ENCODE results near the gene MAP3K10.
"Not testable (repeated sequence)": the region's sequence is repeated elsewhere in the genome, so short reads cannot be mapped to it uniquely, and the experiment has no call there.

MAP3K10 gene

GRCh38 chr19:40217027-40217810 is 26.0 kb downstream of the MAP3K10 start:
- no peak for DNase-seq (ENCODE audit: low read depth)

- peak; percentile 13 for DNase-seq (ENCODE audit: low read depth)
Measured at GRCh38 chr19:40217934-40218890, 27.0 kb downstream of the MAP3K10 start, which contains the start of gene TTC9B. TSS of gene TTC9B (minus strand) at chr19:40218384. CDS start at chr19:40218381, 3 bp downstream.

DNA sequence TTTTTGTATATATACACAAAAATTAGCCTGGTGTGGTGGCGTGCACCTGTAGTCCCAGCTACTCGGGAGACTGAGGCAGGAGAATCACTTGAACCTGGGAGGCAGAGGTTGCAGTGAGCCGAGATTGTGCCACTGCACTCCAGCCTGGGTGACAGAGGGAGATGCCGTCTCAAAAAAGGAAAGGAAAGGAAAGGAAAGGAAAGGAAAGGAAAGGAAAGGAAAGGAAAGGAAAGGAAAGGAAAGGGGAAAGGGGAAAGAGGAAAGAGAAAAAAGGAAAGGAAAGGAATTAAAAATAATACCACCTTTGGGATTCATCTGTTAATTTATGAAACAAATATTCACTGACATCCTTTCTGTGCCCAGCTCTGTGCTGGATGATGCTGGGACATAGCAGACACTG is 27.8 kb downstream of the MAP3K10 start:
- DNase-seq (ENCODE audit: low read depth) = not testable (repeated sequence)

DNA sequence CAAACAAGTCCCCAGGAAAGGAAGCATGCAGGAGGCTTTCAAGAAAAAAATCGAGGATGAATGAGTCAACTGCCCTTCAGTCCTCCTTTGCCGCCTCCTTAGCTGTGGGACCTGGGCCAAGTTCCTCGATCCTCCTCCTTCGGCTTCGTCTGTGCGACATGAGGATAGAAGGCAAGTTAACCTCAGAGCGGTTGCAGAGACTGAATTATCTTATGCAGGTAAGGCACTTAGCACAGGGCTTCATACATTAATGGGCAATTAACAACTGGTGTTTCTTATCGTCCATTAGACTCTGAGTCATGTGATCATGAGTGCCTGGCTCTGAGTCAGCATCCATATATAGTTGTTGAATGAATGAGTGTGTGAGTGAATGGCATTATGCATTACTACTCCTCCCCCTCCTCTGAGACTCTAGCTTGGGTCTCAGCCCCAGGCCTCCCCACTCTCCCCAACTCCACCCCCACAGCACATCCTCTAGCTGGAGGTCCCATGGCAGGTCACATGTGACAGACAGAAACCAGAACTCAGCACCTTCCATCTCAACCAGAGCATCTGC is 28.6 kb downstream of the MAP3K10 start:
- DNase-seq (ENCODE audit: low read depth) = no peak

GRCh38 chr19:40220674-40221073 is 29.4 kb downstream of the MAP3K10 start:
- no peak for DNase-seq (ENCODE audit: low read depth)

DNA sequence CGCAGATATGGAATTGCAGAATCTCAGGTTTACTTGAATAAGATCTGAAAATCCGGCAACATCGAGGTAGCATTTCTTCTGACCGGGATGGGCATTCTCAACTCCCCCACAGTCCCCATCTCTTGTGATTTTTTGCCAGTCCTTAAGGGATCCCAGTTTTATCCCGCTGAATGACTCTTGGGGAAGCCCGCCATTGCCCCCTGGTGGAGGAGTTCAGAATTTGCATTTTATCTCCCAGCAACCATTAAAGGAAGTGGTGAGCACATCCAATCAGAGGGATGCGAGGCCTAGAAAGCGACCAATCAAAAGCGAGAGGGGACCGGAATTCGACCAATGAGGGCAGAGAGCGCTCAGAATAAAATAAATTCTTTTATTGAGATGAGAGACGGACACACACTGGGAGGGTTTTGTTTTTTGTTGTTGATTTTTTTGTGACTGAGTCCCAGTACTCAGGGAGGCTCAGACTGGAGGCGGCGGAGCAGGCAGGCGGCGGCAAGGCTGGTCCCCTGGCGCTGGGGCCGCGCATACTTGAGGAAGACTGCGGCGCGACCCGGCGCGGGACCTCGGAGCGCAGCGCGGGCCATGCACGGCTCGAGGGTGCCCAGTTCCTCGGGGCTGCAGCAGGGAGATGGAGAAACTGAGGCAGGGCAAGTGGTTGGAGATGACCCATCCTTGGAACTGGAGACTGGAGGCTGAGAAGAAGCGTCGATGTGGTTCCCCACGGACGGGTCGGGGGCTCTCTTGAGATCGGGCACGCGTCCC is 30.8 kb downstream of the MAP3K10 start:
- peak; percentile 60 for DNase-seq (ENCODE audit: low read depth)

DNA sequence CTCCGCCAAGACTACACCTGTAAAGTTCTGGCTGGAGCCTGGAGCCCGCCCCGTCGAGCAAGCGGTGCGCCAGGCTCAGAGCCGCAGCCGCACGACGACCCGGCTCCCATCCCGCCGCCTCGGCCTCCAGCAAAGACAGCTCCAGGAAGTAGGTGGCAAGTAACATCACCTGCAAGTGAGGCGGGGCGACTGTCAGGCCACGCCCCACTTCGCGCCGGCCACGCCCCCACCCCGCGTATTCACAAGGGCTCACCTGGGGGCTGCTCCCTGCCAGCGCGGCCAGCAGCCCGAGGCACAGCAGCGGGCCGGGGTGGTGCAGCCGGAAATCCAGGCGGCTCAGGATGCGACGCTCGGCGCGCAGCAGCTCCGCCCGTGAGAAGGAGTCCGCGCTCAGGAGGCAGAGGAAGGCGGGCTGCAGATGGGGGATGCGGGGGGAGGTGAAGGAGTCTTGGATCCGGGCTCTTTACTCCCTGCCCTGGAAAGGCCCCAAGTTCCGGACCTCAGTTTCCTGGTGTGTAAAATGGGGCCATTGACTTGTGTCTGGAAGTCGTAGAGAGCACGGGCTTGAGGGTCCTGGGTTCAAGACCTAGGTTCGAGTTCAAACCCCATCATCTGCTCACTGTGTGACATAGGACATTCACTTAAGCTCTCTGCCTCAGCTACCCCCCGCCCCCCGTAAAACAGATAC is 32.1 kb downstream of the MAP3K10 start:
- no peak for DNase-seq (ENCODE audit: low read depth)

- DNase-seq (ENCODE audit: low read depth) = no peak
Measured at GRCh38 chr19:40224342-40225150, 33.3 kb downstream of the MAP3K10 start.

- DNase-seq (ENCODE audit: low read depth) = no peak
Measured at GRCh38 chr19:40225440-40226305, 34.4 kb downstream of the MAP3K10 start.

DNA sequence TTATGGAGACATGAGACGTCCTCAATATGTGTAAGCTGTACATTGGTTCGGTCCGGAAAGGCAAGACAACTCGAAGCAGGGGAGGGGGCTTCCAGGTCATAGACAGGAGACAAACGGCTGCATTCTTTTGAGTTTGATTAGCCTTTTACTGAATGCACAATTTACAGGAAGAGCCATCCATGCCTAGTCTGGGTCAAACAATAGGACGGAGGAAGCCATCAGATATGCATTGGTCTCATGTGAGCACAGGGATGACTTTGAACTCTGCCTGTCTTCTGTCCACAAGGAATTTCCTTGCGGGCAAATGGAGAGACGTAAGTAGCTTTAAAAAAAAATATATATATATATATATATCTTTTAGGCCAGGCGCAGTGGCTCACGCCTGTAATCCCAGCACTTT is 37.1 kb downstream of the MAP3K10 start:
- DNase-seq (ENCODE audit: low read depth) = no peak

DNA sequence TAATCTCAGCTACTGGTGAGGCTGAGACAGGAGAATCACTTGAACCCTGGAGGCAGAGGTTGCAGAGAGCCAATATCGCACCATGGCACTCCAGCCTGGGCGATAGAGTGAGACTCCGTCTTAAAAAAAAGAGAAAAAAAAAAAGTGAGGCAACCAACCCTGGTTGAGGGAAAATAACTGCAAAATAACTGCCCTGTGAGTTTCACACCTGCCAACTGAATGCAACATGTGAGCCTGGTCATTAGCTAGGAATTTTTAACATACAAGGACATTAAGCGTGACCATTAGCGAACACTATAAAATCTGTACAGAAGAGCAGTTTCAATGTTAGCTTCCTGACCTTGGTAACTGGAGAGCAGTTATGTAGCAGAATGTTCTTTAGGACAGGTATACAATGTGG is 37.6 kb downstream of the MAP3K10 start:
- no peak for DNase-seq (ENCODE audit: low read depth)

GRCh38 chr19:40229484-40229883 is 38.3 kb downstream of the MAP3K10 start:
- DNase-seq (ENCODE audit: low read depth) = peak; percentile 16

DNA sequence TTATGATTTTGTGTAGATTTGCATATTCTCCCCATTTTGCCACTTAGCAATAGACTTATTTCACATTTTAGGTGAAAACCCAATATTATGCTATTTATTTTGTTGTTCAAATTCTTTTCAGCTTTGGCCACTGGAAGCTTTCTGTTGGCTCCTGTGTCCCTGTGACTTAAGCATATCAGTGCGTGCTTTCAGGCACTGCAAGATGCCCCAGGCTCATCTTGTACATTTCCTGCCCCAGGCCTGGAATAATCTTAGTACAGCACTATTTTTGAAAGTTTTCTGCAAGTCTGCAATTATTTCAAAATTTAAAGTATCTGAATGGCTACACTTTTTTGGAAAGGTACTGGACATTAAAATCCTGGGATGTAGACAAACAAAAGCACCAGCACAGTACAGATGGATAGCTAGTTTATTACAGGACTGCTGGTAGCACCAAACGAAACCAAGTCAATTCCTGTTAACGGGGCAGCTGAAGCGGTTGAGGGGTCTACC is 38.7 kb downstream of the MAP3K10 start:
- DNase-seq (ENCODE audit: low read depth) = no peak

GRCh38 chr19:40231057-40231456 is 39.8 kb downstream of the MAP3K10 start:
- no peak for DNase-seq (ENCODE audit: low read depth)

DNA sequence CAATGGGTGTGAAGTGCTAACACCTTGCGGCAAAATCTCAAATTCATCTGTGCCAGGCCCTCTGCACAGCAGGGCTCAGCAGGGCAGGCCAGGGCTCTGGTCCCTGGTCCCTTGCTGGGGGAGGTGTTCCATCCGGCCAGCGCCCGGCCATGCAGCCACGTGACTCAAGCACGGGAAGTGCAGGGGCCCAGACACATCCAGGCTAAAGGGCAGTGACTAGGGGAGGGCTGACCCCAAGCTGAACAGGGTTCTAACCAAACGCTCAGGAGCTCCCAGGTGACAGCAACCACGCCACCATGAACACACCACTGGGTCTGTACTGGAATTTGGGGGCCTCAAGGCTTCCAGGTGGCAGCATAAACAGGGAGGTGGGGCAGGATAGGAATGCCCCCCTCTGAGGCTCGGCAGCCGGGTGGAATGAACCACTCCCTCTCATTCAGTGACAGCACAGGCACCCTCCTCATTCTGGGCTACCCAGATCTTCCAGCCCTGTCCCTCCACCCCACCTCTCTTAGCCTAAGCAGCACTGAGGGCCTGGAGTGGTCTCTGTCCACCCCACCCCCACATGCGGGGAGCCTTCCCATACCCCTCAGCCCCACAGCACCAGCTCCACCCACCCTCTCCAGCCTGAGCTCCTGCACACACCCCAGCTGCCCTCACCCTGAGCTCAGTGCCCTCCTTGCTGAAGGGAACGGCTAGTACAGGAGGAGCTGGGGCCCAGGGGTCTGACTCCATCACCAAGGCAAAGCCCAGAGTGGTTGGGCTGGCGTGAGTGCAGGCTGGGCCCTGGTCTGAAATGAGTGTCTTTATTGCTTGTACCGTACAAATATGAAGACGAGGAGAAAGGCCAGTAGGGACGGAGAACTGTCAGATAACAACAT is 40.6 kb downstream of the MAP3K10 start:
- no peak for DNase-seq (ENCODE audit: low read depth)

DNA sequence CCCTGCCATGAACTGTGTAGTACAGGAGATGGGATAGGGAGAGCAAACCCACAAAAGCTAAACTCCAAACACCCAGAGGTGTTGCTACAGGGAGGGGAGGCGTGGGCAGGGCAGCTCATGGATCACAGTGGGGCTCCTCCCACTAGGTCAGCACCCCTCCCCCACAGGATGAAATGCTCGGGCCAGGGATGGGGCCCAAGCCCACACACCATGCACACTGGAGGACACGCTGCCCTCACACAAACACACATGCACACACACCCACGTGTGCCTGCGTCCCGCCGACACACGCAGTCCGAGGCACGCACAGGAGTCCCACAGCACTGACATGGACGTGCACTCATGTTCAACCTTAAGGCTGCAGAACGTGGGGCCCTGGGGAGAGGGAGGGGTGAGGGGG is 41.3 kb downstream of the MAP3K10 start:
- DNase-seq (ENCODE audit: low read depth) = no peak

- no peak for DNase-seq (ENCODE audit: low read depth)
Measured at GRCh38 chr19:40232949-40233810, 42.0 kb downstream of the MAP3K10 start.

All from activated T-cell treated with anti-CD3 and anti-CD28 coated beads for 24 hours (primary cell).